Lung (tissue), 12 donors: ENCODE measurements around the gene UBALD2. TPM values are rescaled to one million over a fixed set of nuclear protein-coding genes. Genes with fewer than 3 reads are reported as not detected.
"Not testable (repeated sequence)": the region's sequence is repeated elsewhere in the genome, so short reads cannot be mapped to it uniquely, and the experiment has no call there.

ENCODE experiments used
- ATAC-seq: fragments of 200-7000 bp; cut with Tn5 transposase; one replicate; pipeline ENCODE4 v1.9.1; 2020; ENCODE audit warnings: moderate number of reproducible peaks; ENCODE audit not compliant: insufficient read depth, low FRiP score
- DNase-seq, 3 donors: peaks; one replicate each; pipeline ENCODE4 v3.0.0-alpha.2; 2013 to 2017
- H3K27ac ChIP-seq, 2 donors: one replicate each; pipeline ENCODE4 v1.5.1; 2013; ENCODE audit warnings: mild to moderate bottlenecking in 2 of 2, moderate library complexity in 2 of 2, control low read depth in 1 of 2, inconsistent platforms in 1 of 2, low read depth in 1 of 2, low read length in 1 of 2
- H3K27me3 ChIP-seq, 3 donors: one replicate each; pipeline ENCODE4 v1.5.1; 2013; ENCODE audit warnings: low read length in 2 of 3; ENCODE audit not compliant: control insufficient read depth in 3 of 3, insufficient read depth in 3 of 3
- H3K36me3 ChIP-seq, 4 donors: one replicate each; pipeline ENCODE4 v1.5.1; 2013; ENCODE audit warnings: low read length in 4 of 4, mild to moderate bottlenecking in 1 of 4, moderate library complexity in 1 of 4; ENCODE audit not compliant: control insufficient read depth in 4 of 4, insufficient read depth in 4 of 4
- H3K4me1 ChIP-seq, 5 donors: one replicate each; pipeline ENCODE4 v1.5.1; 2013; ENCODE audit warnings: low read length in 5 of 5, mild to moderate bottlenecking in 2 of 5, moderate library complexity in 1 of 5; ENCODE audit not compliant: control insufficient read depth in 5 of 5, insufficient read depth in 5 of 5
- H3K4me3 ChIP-seq: one replicate; pipeline ENCODE4 v1.5.1; 2013; ENCODE audit warnings: mild to moderate bottlenecking, control low read depth, moderate library complexity
- H3K9ac ChIP-seq, 2 donors: one replicate each; pipeline ENCODE4 v1.5.1; 2013; ENCODE audit warnings: low read length in 2 of 2, control low read depth in 1 of 2; ENCODE audit not compliant: insufficient read depth in 1 of 2
- H3K9me3 ChIP-seq, 4 donors: one replicate each; pipeline ENCODE4 v1.5.1; 2013; ENCODE audit warnings: low read length in 3 of 4, mild to moderate bottlenecking in 1 of 4, moderate library complexity in 1 of 4; ENCODE audit not compliant: control insufficient read depth in 4 of 4, insufficient read depth in 3 of 4
- CTCF ChIP-seq: IDR thresholded peaks from 2 replicates; pipeline ENCODE4 v1.5.1; 2012; ENCODE audit warnings: mild to moderate bottlenecking; ENCODE audit errors: control extremely low read depth, extremely low read depth
- WGBS, 2 donors: extraction: QIAGEN DNeasy Blood & Tissue Kit; methylation state at CpG; one replicate each; pipeline ENCODE4 v1.1.7; 2013; 5-methylcytosine and 5-hydroxymethylcytosine counted together
- polyA plus RNA-seq, 2 donors: library from polyadenylated mRNA; stranded (reverse); fragments of 200-250 nt; gene quantifications; one replicate each; pipeline ENCODE4 v1.2.1, GENCODE V29; 2013
- total RNA-seq, 2 donors: library from RNA; depleted of rRNA in 1 of 2; stranded (reverse); fragments of >200 nt in 1 of 2; gene quantifications; one replicate each; pipeline ENCODE4 v1.2.1, GENCODE V29; 2014 to 2021
- donor health status: control.
- donor health status: control.
- donor health status: Bipolar disorder and iron deficiency.
- donor health status: healthy.
- donor health status: DM: yes; HTN: yes; CAD: no.

UBALD2 gene
- total and polyA plus RNA-seq, 4 donors = 11.6 to 64.0 (median 58.5) TPM

GRCh38 chr17:76304226-76305134 lies 39.3 kb downstream of the UBALD2 start:
- WGBS, 2 donors = 82 to 83% methylated on average over 17 of the region's 17 CpGs
- no peak for ATAC-seq
- H3K9me3 ChIP-seq = no peaks in the 10 kb centered on the region
- H3K27me3 ChIP-seq = no peaks in the 10 kb centered on the region
- no peak overlapping the region for H3K27ac ChIP-seq
- H3K4me3 ChIP-seq = no peak overlapping the region
- peaks cover 0 to 2% (median 0%) of the 10 kb centered on the region in 5 donors for H3K4me1 ChIP-seq
- no peak for DNase-seq
- TF ChIP-seq CTCF = no peak
- H3K9ac ChIP-seq = no peak overlapping the region
- H3K36me3 ChIP-seq = peaks cover 0 to 10% (median under 1%) of the 10 kb centered on the region in 4 donors

GRCh38 chr17:76305135-76305454 lies 39.9 kb downstream of the UBALD2 start:
- not testable (repeated sequence) for H3K27me3 ChIP-seq, DNase-seq, H3K4me1 ChIP-seq, H3K4me3 ChIP-seq, H3K27ac ChIP-seq, ATAC-seq, H3K9me3 ChIP-seq, H3K9ac ChIP-seq
- WGBS, 2 donors = 97 to 99% methylated on average over 3 of the region's 3 CpGs
- H3K36me3 ChIP-seq = peaks cover 0 to 10% (median 2%) of the 10 kb centered on the region in 4 donors

GRCh38 chr17:76307299-76307965 lies 42.3 kb downstream of the UBALD2 start:
- no peak for TF ChIP-seq CTCF

GRCh38 chr17:76307966-76308338 lies 42.8 kb downstream of the UBALD2 start, which contains the start of gene QRICH2:
QRICH2 (minus strand) TSS chr17:76308276; CDS start chr17:76307998, 278 bp downstream.
- no peak within 1 kb of the TSS for H3K27ac ChIP-seq
- H3K27me3 ChIP-seq = no peaks in the 10 kb centered on the region
- no peak for ATAC-seq
- TF ChIP-seq CTCF = no peak
- no peaks in the 10 kb centered on the region for H3K9me3 ChIP-seq
- H3K9ac ChIP-seq = no peak within 1 kb of the TSS
- H3K4me1 ChIP-seq = peaks cover 0 to 4% (median 0%) of the 10 kb centered on the region in 5 donors
- no peak for DNase-seq
- WGBS, 2 donors = 96 to 97% methylated on average over 44 of the region's 44 CpGs
- H3K4me3 ChIP-seq = no peak within 1 kb of the TSS
- peaks cover 13 to 23% (median 14%) of the 10 kb centered on the region in 4 donors for H3K36me3 ChIP-seq

More at GRCh38 chr17:76307299-76307965, 42.3 kb downstream of the UBALD2 start:
- no peak overlapping the region for H3K4me3 ChIP-seq
- H3K9ac ChIP-seq = no peak overlapping the region
- no peaks in the 10 kb centered on the region for H3K9me3 ChIP-seq
- peaks cover 0 to 2% (median 0%) of the 10 kb centered on the region in 5 donors for H3K4me1 ChIP-seq
- peaks cover 9 to 19% (median 10%) of the 10 kb centered on the region in 4 donors for H3K36me3 ChIP-seq
- DNase-seq (no peak), ATAC-seq (no peak)
- no peaks in the 10 kb centered on the region for H3K27me3 ChIP-seq
- H3K27ac ChIP-seq = no peak overlapping the region
- WGBS, 2 donors = 96 to 97% methylated on average over 58 of the region's 58 CpGs
